NCI-H1417 treated with DMSO at 0.1 percent for 48 hours (cell line): Measurements from ENCODE around the gene SMIM14.
"Not testable (repeated sequence)": the region's sequence is repeated elsewhere in the genome, so short reads cannot be mapped to it uniquely, and the experiment has no call there.

ENCODE experiments used
- DNase-seq: peaks from one replicate; lab custom pipeline; 2025; lab: John Stamatoyannopoulos, UW

The SMIM14 gene

GRCh38 chr4:39596971-39597370 lies 41.7 kb downstream of the SMIM14 start:
- DNase-seq = no peak

DNA sequence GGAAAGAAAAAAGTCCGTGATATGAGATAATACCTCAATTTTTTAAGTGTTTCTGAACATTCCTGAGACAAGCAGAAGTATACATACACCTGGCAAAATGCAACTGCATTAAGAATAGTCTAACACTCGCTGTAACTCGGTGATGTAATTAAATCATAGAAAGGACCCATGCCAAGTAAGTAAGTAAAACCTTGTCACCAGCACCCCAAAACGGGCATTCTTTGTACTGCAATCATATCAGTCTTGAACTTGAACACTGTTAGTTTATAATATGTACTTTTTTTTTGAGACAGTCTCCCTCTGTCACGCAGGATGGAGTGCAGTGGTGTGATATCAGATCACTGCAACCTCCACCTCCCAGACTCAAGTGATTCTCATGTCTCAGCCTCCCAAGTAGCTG lies 47.4 kb downstream of the SMIM14 start:
- no peak for DNase-seq

DNA sequence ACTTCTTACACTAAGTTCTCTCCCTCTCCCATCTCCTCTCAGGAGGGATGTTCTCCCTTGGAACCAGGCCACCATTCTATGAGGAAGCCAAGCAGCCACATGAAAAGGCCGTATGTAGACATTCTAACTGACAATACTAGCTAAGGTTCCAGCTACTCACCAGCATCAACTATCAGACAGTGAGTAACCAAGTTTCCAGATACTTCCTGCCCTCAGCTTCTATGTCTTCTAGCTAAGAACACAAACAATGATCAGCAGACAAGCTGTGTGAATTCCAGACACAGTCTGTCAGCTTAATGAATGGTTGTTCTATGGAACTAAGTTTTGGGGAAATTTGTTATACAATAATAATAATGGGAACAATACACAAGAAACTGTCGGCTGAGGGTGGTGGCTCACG lies 50.8 kb downstream of the SMIM14 start:
- no peak for DNase-seq

GRCh38 chr4:39574946-39575345 lies 63.7 kb downstream of the SMIM14 start:
- no peak for DNase-seq

DNA sequence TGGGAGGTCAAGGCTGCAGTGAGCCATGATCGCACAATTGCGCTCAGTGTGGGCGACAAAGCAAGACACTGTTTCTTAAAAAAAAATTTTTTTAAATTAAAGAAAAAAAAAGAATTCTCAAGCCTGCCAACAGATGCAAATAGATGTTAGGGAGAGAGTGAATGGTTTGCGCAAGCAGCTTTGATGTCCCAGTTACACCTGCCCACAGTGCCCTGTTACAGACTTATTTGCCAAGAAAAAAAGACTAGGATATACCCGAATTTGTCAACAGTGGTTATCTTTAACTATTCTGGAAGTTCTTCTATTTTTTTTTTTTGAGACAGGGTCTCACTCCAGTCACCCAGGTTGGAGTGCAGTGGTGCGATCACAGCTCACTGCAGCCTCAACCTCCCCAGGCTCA lies 67.2 kb downstream of the SMIM14 start:
- DNase-seq = no peak

DNA sequence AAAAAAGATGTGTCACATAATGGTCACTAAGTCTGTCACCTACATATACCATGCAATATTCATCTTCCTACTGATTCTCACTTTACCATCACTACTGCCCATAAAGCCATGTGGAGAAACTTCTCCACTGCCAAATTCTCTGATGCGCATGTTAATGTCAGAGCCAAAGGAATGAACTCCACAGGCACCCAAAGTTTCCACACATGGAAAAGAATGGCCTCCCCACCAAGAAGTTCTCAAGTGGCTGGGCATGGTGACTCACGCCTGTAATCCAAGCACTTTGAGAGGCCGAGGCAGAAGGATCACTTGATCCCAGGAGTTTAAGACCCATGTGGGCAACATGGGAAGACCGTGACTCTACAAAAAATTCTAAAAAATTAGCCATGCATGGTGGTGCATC lies 67.6 kb downstream of the SMIM14 start:
- no peak for DNase-seq

DNA sequence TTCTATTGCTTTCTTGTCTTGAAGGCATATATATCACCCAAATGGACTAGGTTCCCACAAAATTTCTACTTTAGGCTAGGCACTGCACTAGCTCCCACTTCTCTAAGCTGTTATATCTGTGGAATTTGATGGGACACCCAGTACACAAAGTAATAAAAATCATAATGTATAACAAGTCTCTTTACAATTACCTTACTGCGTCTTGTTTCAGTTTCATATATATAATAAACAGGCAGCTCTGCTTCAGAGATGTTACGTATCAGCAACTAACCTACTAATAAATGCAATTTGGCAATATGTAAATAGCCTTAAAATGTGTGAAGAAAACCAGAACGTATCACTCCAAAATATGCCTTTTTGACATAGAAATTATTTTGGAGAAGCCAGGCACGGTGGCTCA lies 69.5 kb downstream of the SMIM14 start:
- no peak for DNase-seq

DNA sequence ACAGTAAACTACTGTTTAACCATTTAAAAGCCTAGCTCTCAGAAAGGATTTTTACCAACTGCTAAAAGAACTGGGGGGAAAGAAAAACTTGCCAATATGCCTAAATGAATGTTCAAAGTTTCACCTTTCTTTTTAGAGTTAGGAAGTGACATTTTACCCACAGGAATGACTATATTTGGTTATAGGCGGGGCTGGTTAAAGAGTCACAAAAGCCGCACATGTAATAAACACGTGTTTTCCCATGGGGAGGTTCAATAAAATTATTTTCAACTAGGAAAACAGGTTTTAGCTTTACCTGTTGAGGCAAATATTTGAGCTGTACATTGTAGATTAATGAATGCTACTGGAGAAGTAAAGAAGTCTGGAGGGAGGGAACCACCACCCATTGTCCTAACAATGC lies 69.9 kb downstream of the SMIM14 start:
- no peak for DNase-seq

- no peak for DNase-seq
Measured at GRCh38 chr4:39565878-39566600, 72.6 kb downstream of the SMIM14 start.

GRCh38 chr4:39563346-39563847 lies 75.3 kb downstream of the SMIM14 start:
- no peak for DNase-seq

DNA sequence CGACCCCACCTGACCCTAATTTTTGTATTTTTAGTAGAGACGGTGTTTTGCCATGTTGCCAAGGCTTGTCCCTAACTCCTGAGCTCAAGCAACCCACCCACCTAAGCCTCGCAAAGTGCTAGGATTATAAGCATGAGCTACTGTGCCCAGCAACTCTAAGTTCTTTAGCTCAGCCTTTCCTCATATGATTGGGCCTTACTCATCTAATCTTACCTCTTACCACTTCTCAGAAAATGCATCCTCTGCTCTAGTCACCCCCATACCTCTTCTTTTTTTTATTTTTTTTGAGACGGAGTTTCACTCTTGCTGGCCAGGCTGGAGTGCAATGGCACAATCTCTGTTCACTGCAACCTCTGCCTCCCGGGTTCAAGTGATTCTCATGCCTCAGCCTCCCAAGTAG lies 75.9 kb downstream of the SMIM14 start:
- no peak for DNase-seq

GRCh38 chr4:39559626-39560025 lies 79.0 kb downstream of the SMIM14 start:
- DNase-seq = no peak

DNA sequence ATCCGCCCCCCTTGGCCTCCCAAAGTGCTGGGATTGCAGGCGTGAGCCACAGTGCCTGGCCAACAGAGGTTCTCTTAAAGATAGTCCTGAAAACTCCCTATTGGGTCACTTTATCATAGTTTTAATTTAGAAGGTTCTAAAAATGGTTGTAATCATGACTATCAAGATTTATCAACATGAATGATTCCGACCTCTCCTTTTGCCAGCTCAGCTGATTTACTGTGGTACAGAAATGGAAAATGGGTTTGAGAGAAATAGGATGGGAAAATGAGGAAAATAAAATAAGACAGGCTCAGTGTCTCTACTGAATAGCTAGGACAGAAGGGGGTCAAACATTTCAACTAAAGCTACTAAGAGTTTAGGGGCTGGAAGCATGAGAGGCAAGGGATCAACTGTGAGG lies 83.2 kb downstream of the SMIM14 start:
- no peak for DNase-seq

DNA sequence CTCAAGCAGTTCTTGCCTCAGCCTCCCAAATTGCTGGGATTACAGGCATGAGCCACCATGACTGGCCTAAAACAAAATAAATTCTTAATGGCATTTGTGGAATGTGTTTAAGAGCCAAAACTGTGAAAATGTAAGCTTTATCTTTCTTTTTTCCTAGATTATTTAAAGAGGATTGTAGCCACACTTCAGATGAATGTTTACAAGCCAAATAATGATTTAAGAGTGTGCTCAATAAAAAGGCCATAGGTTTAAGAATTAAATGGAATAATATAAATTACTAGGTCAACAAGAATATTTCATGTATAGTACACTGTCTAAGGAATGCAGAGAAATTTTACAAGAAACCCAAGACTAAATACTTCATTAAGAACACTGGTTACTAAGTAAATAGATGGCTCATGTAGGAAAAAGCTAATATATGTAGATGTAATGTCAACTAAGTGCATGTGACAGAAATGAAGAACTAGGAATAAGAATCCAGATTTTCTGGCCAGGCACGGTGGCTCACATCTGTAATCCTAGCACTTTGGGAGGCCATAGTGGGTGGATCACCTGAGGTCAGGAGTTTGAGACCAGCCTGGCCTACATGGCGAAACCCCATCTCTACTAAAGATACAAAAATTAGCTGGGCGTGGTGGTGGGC lies 90.1 kb downstream of the SMIM14 start:
- no peak for DNase-seq

DNA sequence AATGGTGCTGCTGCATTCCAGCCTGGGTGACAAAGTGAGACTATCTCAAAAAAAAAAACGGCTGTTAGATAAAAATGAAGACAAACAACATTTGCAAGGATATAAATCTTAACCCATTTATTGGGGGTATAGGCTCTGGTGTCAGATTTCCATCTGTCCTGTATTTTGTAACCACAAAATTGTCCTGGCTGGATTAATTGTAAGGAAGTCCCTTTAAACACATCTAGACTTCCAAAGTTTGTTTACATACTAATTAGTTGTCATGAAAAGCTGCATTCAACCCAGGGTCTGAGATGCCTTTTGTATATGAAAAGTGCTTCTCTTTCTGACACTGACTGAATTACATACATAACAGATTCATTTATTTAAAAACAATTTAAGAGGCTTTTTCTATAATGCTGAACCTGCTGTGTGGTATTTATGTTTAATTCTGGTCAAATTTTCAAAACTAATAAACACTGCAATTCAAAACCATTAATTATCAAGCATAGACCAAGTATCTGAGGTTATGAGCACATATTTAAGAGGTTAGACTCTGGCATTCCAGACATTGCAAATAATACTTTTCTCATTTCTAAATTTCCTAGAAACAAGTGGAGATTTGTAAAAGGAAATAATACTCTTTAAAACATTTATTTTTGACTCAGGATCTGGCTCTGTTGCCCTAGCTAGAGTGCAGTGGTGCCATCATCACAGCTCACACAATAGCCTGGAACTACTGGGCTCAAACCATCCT lies 93.9 kb downstream of the SMIM14 start:
- DNase-seq = peak; percentile 30

DNA sequence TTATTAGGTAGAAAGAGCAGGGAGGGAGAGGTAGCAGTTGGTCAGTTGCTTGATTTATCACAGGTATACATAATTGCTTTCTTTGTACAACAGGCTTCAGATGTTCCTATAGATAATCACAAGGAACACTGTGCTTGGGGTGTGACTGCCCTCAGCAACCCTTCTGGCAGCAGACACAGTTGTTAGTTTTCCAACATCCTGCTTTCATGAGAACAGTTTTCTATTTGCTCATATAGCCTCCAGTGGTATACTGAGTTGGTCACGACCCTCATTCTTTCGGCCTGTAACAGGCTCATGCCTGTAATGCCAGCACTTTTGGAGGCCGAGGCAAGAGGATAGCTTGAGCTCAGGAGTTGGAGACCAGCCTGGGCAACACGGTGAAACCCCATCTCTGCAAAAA lies 94.6 kb downstream of the SMIM14 start:
- not testable (repeated sequence) for DNase-seq

GRCh38 chr4:39543034-39543433 lies 95.6 kb downstream of the SMIM14 start:
- DNase-seq = no peak

GRCh38 chr4:39542611-39543012 lies 96.1 kb downstream of the SMIM14 start:
- no peak for DNase-seq

- no peak for DNase-seq
Measured at GRCh38 chr4:39541987-39542610, 96.6 kb downstream of the SMIM14 start.

- no peak for DNase-seq
Measured at GRCh38 chr4:39539089-39539611, 99.5 kb downstream of the SMIM14 start.

GRCh38 chr4:39533541-39533940 lies 105.1 kb downstream of the SMIM14 start:
- DNase-seq = no peak

DNA sequence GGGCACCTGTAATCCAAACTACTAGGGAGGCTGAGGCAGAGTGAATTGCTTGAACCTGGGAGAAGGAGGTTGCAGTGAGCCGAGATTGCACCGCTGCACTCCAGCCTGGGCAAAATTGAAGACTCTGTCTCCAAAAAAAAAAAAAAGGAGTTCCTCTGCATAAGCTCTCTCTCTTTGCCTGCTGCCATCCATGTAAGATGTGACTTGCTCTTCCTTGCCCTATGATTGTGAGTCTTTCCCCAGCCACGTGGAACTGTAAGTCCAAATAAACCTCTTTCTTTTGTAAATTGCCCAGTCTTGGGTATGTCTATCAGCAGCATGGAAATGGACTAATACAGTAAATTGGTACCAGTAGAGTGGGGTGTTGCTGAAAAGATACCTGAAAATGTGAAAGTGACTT lies 106.4 kb downstream of the SMIM14 start:
- not testable (repeated sequence) for DNase-seq
